Activated CD8-positive, alpha-beta memory T cell treated with anti-CD3 and anti-CD28 coated beads for 24 hours (primary cell): Measurements from ENCODE around the gene PRKG1.

Experiments
- DNase-seq: peaks from one replicate; pipeline ENCODE4 v3.0.0-alpha.2; 2020

The PRKG1 gene

GRCh38 chr10:51074238-51075028, at the start of gene PRKG1:
PRKG1 (plus strand) TSS chr10:51074487.
- peak; percentile 55 for DNase-seq

GRCh38 chr10:51028420-51028819, 45.9 kb upstream of the PRKG1 start:
- DNase-seq: no peak

DNA sequence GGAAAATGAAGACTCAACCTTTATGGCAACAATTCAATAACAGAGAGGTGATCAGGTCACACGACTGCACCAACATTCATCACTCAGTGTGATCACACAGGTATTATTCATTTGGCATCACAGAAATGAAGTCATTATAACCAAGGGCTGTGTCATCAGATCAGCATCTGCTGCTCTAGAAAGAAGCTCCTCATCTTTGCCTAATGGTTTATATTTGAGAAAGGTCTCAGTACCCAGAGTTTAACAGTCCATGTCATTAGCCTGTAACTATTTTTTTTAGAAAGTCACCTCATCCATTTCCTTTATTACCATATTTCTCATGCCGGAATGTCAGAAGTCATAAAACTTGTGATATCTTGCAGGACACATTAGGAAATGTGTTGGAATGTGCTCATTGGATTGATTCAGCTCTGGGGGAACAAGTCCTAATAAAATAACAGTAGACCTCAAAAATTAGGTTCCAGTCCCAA, 45.1 kb upstream of the PRKG1 start:
- DNase-seq: no peak

DNA sequence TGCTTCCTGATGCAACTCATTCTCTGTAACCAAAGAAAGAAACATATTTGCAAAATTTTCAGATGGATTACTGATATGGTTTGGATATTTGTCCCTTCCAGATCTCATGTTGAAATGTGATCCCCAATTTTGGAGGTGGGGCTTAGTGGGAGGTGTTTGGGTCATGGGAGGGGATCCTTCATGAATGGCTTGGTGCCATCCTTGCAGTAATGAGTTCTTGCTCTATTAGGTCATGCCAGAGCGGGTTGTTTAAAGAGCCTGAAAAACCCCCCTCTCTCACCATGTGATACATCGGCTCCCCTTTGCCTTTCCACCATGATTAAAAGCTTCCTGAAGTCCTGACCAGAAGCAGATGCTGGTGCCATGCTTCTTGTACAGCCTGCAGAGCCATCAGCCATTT, 43.8 kb upstream of the PRKG1 start:
- no peak for DNase-seq

DNA sequence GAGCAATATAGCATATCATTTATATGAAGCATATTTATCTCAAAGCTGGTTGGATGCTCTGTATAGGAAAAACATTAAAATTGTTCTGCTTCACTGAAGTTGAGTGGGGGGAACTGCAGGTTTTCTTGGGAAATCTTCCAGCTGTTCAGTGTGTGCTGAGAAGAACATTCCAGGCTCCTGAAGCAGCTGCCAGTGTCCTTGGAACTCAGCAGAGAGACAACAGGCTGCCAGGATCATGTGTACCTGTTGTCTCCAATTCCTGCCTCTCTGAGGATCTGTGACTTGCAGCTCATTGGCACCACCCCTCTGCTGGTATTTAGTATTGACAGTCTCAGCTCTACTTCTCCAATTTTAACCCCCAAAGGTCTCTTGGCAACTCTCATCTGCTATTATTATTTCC, 42.3 kb upstream of the PRKG1 start:
- no peak for DNase-seq

- DNase-seq: no peak
Measured at GRCh38 chr10:51034769-51035168, 39.5 kb upstream of the PRKG1 start.

GRCh38 chr10:51035344-51035743, 38.9 kb upstream of the PRKG1 start:
- no peak for DNase-seq

DNA sequence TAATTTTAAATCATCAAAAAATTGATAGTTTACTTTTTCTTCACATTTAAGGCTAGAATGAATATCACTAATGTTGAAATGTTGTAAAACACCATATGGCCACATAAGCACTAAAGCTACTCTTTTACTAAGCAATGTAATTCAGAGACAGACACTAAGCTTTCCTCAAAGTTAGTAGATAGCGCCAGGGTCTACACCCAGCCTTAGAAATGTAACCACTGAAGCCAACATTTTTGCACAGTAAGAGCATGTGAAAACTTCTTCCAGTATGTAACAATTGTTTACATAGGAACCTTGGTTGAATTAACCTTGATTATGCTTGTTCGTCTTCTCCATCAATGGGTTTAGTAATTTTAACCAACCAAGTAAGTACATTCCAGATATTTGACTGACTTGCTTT, 28.4 kb upstream of the PRKG1 start:
- no peak for DNase-seq

DNA sequence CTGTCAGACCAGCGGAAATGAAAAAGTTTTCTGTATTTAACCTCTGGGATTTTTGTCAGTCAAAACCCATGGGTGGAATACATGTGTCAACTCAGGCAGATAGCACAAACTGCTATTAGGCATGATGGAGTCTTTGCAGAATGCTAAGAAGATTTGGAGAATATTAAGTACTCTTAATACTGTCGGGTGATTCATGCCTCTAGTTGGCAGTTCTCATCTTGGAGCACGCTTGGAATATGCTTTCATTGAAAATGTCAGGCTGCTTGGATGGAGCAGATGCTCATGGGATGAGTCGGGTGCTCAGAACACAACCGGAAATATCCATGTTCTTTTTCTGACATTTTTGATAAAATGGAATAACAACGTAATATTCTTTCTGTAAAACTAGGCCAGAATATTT, 27.6 kb upstream of the PRKG1 start:
- DNase-seq: no peak

GRCh38 chr10:51047857-51048256, 26.4 kb upstream of the PRKG1 start:
- no peak for DNase-seq

GRCh38 chr10:51048792-51049191, 25.5 kb upstream of the PRKG1 start:
- DNase-seq: no peak

- DNase-seq: no peak
Measured at GRCh38 chr10:51052163-51052562, 22.1 kb upstream of the PRKG1 start.

- DNase-seq: no peak
Measured at GRCh38 chr10:51057925-51058324, 16.4 kb upstream of the PRKG1 start.

DNA sequence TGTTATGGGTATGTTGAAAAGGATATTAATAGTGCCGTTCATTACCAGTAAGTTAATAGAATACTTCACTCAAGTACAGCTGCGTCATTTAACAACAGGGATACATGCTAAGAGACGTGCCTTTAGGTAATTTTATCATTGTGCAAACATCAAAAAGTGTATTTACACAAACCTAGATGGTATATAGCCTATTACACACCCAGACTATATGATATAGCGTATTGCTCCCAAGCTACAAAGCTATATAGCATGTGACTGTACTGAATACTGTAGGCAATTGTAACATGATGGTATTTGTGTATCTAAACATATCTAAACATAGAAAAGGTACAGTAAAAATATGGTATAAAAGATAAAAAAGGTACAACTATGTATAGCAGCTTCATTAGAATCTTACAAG, 11.1 kb upstream of the PRKG1 start:
- DNase-seq: no peak

- DNase-seq: no peak
Measured at GRCh38 chr10:51063659-51064535, 10.4 kb upstream of the PRKG1 start.

DNA sequence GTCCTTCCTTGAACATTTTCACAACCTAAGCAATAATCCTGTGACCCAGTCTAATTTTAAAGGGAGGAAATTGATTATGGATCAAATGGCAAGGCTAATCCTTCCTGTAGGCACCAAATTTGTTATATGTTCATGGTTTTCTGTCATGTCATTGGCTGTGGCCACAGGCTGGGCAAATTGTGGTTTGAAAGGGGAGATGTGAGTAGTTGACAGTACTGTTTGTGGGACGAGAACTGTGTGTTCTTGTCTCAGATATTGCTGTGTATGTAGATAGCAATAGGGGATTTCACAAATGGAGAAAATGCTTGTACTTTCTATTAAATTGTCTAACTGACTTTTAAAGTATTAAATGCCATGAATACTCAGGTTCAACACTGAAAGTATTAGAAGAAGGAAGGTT, 8.1 kb upstream of the PRKG1 start:
- DNase-seq: no peak

DNA sequence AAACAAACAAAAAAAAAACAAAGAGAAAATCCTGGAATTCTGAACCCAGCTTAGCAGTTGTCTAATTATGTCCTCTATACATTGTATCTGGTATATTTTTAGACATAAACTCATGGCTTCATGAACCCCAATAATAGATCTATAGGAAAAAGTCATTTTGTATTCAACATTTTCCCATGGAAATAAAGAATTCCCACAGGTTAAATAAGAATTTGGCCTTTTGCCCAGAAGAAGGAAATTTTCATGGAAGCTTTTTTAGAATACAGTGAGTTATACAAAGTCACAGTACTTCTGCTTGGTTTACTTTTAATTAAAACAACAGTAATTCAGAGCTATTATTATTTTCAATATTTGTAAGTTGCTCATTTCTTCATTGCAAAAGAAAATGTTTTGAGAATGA, 2.1 kb upstream of the PRKG1 start:
- DNase-seq: no peak

DNA sequence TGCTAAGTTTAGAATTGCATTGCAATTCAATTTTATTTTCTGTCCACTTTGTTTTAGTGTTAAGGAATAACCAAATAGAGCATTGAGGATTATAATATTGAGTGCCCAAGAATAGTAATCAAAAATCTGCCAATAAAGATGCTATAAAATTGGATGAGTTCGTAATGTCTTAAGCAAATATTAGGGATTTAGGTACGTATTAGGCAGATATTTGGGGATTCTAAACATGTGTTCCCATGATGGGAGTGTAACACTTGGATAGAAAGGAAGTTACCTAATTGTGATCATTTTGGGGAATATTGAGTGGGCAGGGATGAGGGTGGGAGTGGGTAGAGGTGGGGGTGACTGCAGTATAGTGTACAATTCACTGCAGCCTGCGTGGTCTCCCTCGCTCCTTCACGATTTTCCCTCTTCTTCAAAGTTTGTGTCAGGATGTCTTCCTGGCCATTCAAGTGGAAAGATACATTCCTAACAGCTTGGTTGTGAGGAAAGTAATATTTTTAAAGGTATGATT, 1.3 kb upstream of the PRKG1 start:
- no peak for DNase-seq

GRCh38 chr10:51073453-51074237, 642 bp upstream of the PRKG1 start:
- no peak for DNase-seq

GRCh38 chr10:51075043-51075872, 971 bp downstream of the PRKG1 start:
- no peak for DNase-seq

- DNase-seq: no peak
Measured at GRCh38 chr10:51075873-51076229, 1.6 kb downstream of the PRKG1 start.

DNA sequence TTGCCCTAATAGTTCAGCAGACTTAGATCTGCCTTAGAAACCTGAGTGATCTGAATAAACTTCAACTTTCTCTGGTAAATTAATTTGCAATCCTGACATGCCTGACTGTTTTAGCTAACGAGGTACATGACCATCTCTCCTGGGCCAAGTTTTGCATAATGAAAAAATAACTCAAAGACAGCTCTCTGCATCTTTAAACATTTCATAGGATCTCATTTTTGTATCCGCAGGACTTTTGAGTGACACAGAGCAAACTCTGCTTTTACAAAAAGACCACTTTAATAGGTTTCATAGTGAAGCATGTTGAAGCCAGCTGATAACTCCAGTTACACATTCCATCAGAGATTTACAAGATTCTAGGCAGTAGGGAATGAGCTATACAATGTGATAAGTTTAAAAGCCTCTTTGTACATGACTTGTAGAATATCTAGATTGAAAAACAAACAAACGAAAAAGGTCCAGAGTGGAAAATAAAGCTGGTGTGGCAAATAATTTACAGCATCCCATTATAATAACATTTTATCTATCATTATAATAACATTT, 2.1 kb downstream of the PRKG1 start:
- DNase-seq: no peak
